Left colon (tissue), 2 donors: Measurements from ENCODE around the gene CFH. TPM values are rescaled to one million over a fixed set of nuclear protein-coding genes. Genes with fewer than 3 reads are reported as not detected.
"Not testable (repeated sequence)": the region's sequence is repeated elsewhere in the genome, so short reads cannot be mapped to it uniquely, and the experiment has no call there.

ENCODE experiments used
- ATAC-seq: fragments of 200-7000 bp; cut with Tn5 transposase; one replicate; pipeline ENCODE4 v1.9.1; 2020; ENCODE audit warnings: mild to moderate bottlenecking, moderate library complexity
- DNase-seq, 2 donors: peaks; one replicate each; pipeline ENCODE4 v3.0.0-alpha.2; 2020
- intact Hi-C, 2 donors: fragments of 100-400 bp; cut with DNase I in 1 of 2; cut with micrococcal nuclease in 1 of 2; formaldehyde crosslinking; loops; one replicate each; pipeline versions ENCODE4 v1.11.2 to v1.14.0; 2022; cut with DNase I, micrococcal nuclease
- total RNA-seq, 2 donors: library from RNA; stranded (reverse); fragmentation: NEBNext Ultra II Directional; extraction: Animal tissue kit (Norgen Biotek cat#: 25700); gene quantifications; one replicate each; pipeline ENCODE4 v1.2.1, GENCODE V29; 2021
- donor health status: DM: no; HTN: no; CAD: no.
- donor health status: DM: yes; HTN: yes; CAD: no.

CFH gene
- total RNA-seq, 2 donors from 2014 or later: 17.8 to 25.4 TPM

DNA sequence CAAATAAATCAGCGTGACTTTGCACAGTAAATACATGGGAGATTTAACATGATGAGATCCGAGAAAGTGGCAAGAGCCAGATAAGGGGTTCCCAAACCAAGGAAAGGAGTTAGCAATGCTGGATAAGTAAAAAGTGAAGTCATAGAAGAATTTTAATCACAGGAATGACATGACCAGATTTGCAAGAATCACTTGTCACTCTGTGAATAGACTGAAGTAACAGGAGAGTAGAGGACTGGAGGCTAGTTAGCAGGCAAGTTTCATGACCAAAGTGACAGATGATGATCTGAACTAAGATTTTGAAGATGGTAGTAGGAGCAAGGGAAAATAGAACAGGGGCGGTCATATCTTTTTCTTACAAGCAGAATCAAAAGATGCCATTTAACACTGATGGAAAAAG is 8.4 kb downstream of the CFH start:
- intact Hi-C loops: loop anchor here in 1 of 2 donors (10.0 kb wide), 2 partner anchors 305 to 515 kb away; no protein-coding TSS in a partner anchor

DNA sequence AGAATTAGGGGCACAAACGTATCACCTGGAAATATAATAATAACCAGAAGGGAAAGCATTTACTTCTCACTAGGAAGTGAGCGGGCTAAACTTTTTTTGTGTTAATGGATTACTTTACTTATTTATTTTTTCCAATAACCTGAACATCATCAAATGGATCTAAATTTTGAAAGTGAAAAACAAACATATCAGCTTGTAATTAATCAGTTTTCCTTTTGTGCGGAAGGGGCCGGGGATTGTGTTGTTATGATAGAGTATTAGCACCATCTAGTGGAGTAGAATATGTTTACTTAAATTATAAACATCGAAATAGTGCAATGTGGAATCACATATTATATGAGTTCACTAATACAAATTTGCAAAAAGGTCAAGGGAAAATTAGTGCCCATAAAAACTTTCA is 9.0 kb downstream of the CFH start:
- ATAC-seq (peak; percentile 36), DNase-seq (no peak)
- intact Hi-C loops: loop anchor here in 1 of 2 donors (10.0 kb wide), 2 partner anchors 306 to 516 kb away; no protein-coding TSS in a partner anchor

More for the DNA sequence above, 8.4 kb downstream of the CFH start:
- ATAC-seq (no peak), DNase-seq (no peak)

DNA sequence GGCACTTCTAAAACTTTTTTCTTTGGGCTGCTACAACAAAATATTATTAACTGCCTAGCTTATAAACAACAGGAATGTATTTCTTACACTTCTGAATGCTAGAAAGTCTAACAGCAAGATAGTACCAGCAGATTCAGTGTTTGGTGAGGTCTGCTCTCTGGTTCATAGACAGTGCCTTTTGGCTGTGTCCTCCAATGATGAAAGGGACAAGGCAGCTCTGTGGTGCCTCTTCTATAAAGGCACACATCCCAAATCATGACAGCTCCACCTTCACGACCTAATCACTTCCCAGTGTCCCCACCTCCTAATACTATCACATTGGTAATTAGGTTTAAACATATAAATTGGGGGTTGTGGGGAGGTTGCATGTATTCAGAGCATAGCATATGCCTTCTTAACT is 9.5 kb downstream of the CFH start:
- no peak for DNase-seq
- ATAC-seq: no peak
- intact Hi-C loops: loop anchor here in 1 of 2 donors (10.0 kb wide), 2 partner anchors 307 to 517 kb away; no protein-coding TSS in a partner anchor

DNA sequence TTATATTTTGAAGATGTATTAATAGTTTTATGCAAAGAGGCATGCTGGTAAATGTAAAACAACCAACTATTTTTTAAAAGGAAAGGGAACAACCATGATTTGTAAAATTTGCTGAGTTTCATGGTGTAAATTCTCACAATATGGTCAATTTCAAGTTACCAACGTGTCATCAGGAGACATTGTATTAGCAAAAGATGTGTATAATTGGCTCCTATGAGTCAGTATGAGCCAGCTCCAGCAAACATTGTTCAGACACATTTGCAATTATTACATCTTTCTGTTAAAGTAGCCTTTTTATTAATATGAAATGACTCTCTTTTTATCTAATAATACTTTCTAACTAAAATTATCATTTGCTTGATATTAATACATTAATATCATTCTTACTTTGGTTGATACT is 15.3 kb downstream of the CFH start:
- ATAC-seq (no peak), DNase-seq (no peak)
- intact Hi-C loops: loop anchor here in 1 of 2 donors (10.0 kb wide), 2 partner anchors 312 to 522 kb away; no protein-coding TSS in a partner anchor

DNA sequence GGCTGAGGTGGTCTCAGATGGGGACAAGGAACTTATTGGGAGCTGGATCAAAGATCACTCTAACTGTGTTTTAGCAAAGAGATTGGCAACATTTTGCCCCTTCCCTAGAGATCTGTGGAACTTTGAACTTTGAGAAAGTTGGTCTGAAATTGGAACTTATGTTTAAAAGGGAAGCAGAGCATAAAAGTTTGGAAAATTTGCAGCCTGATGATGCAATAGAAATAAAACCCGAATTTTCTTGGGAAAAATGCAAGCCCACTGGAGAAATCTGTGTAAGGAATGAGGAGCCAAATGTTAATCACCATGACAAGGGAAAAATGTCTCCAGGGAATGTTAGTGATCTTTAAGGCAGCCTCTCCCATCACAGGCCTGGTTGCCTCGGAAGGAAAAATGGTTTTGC is 17.2 kb downstream of the CFH start:
- no peak for ATAC-seq
- intact Hi-C loops: loop anchor here in 1 of 2 donors (10.0 kb wide), 2 partner anchors 314 to 524 kb away; no protein-coding TSS in a partner anchor

DNA sequence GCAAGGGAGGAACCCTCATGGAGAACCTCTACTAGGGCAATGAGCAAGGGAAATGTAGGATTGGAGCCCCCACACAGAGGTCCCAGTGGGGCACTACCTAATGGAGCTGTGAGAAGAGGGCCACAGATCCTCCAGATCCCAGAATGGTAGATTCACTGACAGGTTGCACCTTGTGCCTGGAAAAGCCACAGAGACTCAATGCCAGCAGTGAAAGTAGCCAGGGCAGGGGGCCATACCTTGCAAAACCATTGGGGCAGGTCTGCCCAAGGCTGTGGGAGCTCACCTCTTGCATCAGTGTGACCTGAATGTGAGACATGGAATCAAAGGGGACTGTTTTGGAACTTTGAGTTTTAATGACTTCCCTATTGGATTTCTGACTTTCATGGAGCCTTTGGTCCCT is 17.9 kb downstream of the CFH start:
- ATAC-seq (no peak), DNase-seq (no peak)
- intact Hi-C loops: loop anchor here in 1 of 2 donors (10.0 kb wide), 2 partner anchors 315 to 525 kb away; no protein-coding TSS in a partner anchor

More for the DNA sequence above, 17.2 kb downstream of the CFH start:
- no peak for DNase-seq

DNA sequence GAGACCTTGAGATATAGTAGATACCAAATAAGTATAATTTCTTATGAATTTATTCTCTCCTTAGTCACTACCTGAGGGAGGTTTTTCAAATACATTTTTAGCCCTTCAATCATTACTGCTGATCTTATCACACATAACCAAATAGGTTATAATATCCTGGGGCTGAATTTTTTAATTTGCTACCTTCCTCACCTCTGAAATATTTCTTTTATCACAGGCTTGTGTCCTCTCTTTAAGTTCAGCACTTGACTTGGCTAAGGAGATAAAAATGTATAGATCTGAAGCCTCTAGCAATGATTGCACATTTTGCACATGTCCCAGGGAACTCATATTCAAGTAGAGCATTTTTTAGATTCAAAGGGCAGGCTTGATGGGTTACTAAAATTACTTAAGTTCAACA is 23.1 kb downstream of the CFH start:
- intact Hi-C loops: no loop called here
- DNase-seq (no peak), ATAC-seq (no peak)

DNA sequence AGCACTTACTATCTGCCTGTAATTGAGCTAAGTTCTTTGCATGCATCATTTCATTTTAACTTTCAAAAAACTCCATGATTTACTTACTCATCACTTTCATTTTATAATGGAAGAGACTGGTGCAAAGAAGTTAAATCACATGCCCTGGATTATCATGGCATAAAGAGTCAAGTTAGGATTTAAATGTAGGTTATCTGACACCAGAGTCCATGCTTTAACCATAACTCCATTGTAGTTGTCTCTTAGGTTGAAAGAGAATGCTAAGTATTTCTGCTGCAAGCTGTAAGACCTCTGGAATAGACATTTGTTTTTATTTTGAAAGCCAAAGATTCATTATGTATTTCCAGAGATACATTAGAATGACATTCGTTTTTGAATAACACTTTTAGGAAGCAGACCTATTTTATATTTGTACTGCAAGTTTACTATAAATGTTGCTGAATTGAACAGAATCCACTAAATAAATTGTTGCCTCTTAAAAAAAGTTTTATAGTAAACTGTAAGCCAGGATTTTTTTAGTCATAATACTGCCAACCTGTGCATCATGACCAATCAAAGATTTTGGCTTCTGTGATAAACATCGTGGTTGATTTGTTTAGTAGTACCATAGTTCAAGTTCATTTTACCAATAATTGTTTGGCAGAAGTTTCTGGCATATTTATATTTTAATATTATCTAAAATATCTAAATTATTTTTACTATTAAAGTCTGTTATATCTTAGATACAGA is 26.1 kb downstream of the CFH start:
- intact Hi-C loops: no loop called here
- ATAC-seq (no peak), DNase-seq (no peak)

DNA sequence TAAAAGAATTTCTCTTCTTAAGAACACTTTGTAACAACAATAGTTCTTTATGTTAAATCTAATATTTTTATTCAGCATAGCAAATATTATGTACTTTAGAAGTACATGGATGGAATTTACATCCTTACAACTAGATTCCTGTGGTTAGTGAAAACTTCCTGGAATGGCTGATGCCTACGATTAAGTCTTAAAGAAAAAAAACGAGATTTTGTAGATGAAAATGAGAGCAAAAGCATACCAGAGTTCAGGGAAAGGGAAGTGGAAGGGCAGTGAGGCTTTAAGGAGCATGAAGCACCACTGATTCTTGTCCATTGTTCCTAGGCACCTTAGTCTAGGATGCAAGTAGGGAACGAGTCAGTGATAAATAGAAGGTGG is 26.7 kb downstream of the CFH start:
- intact Hi-C loops: no loop called here
- DNase-seq (no peak), ATAC-seq (no peak)

DNA sequence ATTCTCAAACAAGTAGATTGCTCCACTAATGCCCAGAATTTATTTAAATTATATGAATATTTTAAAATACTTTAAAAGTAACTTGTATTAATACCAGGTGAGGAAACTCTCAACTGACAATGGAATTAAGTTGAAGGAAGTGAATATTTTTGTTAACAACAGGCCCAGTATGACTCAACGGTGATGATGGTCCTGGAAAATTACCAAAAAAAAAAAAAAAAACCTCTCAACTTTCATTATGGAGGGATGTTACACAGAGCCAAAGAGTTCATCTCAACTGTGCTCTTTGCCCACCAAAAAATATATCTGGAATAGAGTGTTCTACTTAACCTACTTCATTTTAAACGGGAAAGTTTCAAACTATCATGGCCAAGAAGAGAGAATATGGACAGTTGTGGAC is 28.3 kb downstream of the CFH start:
- no peak for DNase-seq
- no peak for ATAC-seq
- intact Hi-C loops: no loop called here

DNA sequence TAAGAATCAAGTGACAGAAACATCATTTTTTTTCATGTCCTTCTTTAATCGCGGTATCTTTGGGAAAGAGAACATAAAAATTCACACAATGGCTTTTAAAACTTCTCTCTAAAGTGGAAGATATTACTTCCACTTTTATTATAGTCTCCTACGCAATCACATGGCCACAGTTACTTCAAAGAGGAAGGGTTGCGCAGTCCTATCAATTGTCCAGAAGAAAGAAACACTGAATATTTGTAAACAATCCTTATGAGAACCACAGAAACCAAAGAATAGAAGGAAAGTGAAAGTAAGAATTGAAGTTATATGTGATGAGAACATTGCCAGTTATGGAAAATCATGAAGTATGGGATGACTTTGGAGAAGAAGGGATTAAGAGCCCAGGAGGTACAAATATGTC is 32.6 kb downstream of the CFH start:
- ATAC-seq: no peak
- intact Hi-C loops: no loop called here

DNA sequence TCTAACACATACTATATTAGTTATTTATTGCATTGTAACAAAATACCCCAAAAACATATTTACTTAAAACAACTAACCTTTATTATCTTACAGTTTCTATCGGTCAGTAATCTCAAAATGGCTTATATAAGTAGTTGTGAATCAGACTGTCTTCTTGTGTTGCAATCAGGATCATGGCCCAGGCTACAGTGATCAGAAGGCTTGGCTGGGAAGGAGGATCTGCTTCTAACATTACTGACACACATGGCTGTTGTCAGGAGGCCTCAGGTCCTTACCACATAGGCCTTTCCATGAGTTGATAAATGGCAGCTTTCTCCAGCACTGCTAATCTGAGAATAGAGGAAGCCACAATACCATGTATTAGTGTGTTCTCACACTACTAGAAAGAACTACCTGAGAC is 33.7 kb downstream of the CFH start:
- intact Hi-C loops: no loop called here
- DNase-seq (no peak), ATAC-seq (no peak)

More for the DNA sequence above, 32.6 kb downstream of the CFH start:
- DNase-seq: no peak

DNA sequence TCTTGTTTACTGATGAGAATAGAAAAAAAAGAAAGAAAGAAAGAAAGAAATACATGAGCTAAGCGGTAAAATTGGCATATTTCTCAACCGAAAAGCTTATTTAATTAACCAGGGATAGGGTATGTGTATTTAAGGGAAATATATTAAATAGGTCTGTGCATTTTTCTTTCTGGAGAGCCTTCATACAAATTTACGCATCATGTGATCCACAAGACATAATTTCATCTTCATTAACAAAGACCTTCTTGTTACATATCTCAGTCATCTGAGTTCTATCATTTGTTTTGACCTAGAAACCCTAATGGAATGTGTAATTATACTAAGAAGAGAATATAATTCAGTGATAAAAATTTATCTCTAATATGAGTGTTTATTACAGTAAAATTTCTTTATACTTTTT is 37.2 kb downstream of the CFH start:
- ATAC-seq (no peak), DNase-seq (no peak)
- intact Hi-C loops: no loop called here

DNA sequence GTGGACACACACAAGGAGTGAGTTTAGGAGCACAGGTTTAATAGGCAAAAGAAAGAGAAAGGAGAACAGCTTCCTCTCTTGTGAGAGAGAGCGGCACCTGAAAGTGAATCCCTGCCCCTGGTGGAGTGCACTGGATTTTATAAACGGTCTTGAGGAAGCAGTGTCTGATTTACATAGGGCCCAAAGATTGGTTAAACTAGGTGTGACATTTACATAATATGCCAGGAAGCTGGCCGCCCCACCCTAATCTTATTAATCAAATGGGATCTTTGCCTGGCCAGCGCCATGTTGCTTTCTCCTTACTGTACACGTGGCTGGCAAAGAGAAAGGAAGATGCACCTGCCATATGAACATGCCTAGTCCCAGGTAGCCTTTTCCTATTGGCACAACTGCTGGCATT is 38.7 kb downstream of the CFH start:
- DNase-seq (no peak), ATAC-seq (no peak)
- intact Hi-C loops: no loop called here

DNA sequence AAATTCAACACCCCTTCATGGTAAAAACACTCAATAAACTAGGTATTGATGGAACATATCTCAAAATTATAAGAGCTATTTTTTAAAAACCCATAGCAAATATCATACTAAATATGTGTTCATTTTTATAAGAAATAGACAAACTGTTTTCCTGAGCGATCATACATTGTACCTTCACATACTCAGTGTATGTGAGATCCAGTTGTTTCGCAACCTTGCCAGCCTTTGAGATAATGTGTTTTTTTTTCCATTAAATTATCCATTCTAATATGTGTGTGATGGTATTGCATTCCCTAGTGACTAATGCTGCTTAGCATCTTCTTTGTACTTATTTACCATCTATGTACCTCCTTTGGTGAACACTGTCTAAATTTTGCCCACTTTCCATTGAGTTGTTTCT is 47.1 kb downstream of the CFH start:
- DNase-seq: no peak
- no peak for ATAC-seq
- intact Hi-C loops: no loop called here

DNA sequence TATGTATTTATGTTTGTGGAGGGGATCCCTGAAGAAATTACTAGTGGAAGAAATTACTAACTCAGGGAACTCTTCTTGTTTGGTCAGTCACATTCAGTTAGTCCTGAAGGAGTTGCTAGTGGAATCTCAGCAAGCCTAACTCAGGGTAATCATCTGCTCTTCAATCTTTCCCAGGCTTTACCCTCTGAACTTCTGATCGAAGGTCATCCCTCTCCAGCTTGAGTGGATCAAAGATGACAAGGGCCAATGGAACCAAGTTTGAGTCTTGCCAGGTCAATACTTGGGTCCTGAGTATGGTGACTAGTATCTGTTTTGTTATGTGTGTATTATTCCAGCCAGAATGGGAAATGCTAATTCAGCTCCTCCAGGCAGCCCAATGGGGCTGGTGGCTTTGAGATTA is 49.3 kb downstream of the CFH start:
- no peak for DNase-seq
- no peak for ATAC-seq
- intact Hi-C loops: no loop called here

DNA sequence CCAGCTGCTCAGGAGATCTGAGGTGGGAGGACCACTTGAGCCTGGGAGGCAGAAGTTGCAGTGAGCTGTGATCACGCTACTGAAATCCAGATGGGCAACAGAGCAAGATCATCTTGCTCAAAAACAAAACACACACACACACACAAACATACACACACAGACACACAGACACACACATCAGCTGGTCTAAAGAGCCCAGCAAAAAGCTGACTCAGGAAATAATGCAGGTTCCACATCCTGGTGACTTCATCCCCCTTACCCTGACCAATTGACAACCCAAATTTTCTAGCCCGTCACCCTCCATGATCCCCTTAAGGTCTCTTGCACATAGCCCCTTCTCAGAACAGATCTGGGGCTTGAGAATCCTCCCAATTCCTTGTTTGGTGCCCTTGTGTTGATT is 58.0 kb downstream of the CFH start:
- DNase-seq, ATAC-seq, intact Hi-C loops: not testable (repeated sequence)

DNA sequence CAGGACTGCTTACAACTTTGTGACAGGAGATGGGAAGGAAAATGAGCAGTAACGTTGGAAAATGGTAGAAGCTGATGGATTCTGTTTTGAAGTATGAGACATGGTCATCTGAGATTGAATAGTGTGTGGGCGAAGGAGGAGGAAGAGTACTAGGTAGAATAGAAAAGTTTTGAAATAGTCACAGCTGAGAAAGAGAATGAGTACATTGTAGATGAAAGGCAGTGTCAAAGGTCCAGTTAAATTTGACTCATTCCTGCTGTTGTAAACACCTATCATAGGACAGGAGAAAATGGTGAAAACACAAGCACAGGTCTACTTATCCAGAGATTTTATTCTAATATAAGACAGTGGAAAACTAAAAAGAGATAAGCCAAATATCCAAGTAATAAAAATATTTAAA is 66.0 kb downstream of the CFH start:
- intact Hi-C loops: no loop called here
- DNase-seq (no peak), ATAC-seq (no peak)

DNA sequence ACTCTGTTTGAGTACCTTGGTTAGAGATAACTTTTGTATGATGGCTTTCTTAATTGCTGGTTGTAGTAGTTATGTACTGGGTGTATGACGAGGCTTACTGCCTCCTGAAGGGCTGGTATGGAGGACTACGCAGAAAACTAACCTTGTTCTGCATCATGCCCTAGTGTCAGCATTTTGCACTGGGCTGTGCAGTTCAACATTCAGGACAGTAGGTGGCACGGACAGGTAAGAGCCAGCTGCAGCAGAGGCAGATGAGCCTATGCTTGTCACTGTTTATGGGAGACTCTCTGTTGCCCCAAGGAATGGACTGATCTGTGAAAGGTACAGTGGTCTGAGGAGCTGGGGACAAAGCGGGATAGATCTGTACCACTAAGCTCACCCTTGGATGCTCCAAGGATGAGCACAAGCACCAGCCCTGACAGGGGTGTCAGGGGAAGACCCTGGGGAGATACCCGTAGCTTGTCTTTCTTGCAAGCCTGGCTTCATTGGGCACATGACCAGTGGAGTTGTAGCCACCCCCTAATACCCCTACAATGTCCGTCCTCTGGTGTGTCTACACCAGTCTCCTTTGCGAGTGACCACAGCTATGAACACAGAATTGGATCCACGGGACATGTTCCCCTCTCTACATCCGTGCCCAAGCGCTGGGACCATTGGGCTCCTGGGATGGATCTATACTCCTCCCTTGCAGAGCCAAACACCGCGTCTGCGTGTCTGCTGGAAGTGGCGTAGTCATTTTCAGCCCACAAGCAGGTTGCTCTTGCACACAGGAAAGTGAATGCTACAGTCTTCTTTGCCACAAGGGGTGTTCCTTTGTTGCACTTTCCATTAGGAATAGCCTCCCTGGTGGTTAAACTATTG is 71.7 kb downstream of the CFH start:
- peak; percentile 27 to 42 for DNase-seq
- peak; percentile 51 for ATAC-seq
- intact Hi-C loops: no loop called here

DNA sequence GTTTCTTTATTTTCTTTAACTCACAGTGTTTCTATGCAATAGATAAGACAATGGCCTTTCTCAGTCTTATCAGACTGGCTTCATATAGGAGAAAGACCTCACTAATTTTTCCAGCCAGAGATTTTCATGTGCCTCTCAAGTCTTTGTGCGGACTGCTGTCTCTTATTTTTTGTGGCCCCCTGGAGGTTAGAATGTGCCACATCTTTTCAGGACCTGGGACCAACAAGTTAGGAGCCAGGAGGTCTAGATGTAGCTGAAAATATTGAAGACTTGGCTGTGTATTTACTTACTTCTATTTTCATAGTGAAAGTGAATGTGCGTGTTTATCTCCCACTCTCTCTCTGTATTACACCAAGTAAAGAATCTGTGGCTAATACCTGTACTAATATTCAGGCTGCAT is 80.7 kb downstream of the CFH start:
- ATAC-seq: no peak
- DNase-seq: no peak
- intact Hi-C loops: no loop called here
